Stimulated activated CD8-positive, alpha-beta memory T cell treated with anti-CD3 and anti-CD28 coated beads, Interleukin-2, amount 100 ng/mL, for 1 hour (primary cell): ENCODE results near the gene KIF6.
"Not testable (repeated sequence)": the region's sequence is repeated elsewhere in the genome, so short reads cannot be mapped to it uniquely, and the experiment has no call there.

ENCODE experiments used
- DNase-seq, 2 donors: peaks; one replicate each; pipeline ENCODE4 v3.0.0-alpha.2; 2020; ENCODE audit warnings: low read depth in 2 of 2

Gene KIF6

GRCh38 chr6:39714802-39715201 is 10.4 kb downstream of the KIF6 start:
- no peak for DNase-seq

- no peak for DNase-seq
Measured at GRCh38 chr6:39707962-39708683, 17.1 kb downstream of the KIF6 start.

DNA sequence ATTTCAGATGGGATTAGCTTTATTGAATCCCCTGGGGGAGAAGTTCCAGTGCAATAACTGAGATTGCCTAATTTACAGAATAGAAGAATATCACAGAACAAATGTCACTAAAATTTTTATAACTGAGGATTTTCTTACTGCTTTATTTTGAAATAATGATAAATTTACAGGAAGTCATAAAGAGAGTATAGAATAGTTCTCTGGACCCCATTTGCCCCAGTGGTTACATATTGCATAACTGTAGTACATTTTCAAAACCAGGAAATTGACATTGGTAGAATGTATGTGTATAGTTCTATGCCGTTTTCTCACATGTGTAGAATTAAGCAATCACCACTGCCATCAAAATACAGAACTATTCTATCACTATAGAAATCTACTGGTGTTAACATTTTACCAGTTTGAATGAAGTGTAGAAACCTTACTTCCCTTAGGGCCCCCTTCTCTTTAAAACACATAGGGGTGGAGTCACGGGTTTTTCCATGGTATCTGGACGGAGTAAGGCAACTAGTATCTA is 18.3 kb downstream of the KIF6 start:
- no peak for DNase-seq

- no peak for DNase-seq
Measured at GRCh38 chr6:39702265-39702664, 22.9 kb downstream of the KIF6 start.

GRCh38 chr6:39700362-39700761 is 24.8 kb downstream of the KIF6 start:
- DNase-seq: no peak

GRCh38 chr6:39698789-39699188 is 26.4 kb downstream of the KIF6 start:
- no peak for DNase-seq

DNA sequence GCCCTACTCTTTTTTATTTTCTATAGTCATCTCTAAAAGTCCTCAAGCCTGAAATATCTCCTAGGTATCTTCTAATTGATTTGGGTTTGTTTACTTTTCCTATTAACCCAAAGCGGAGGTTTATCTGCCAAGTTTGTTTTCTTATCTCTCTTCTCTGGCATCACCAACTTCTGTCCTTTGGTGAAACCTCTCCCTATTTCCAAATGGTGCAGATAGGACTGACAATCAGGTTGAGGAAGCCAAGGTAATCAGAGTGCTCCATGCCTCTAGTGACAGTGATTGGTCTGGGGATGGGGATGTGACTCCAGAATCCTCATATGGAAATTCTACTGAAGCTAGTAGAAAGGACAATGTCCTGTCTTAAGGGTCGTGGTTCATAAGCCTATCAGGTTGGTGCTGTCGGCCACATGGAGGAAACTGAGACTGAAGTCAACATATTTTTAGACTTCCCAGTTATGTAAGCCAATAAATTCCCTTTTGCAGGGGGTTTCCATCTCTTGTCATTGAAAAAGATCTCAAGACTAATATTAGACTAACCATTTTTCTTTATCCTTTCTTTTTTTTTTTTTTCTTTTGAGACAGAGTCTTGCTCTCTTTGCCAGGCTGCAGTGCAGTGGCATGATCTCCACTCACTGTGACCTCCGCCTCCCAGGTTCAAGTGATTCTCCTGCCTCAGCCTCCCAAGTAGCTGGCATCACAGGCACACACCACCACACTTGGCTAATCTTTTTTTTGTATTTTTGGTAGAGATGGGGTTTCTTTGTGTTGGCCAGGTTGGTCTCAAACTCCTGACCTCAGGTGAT is 28.0 kb downstream of the KIF6 start:
- no peak for DNase-seq

- DNase-seq: no peak
Measured at GRCh38 chr6:39695447-39695846, 29.8 kb downstream of the KIF6 start.

- DNase-seq: no peak
Measured at GRCh38 chr6:39693206-39693605, 32.0 kb downstream of the KIF6 start.

DNA sequence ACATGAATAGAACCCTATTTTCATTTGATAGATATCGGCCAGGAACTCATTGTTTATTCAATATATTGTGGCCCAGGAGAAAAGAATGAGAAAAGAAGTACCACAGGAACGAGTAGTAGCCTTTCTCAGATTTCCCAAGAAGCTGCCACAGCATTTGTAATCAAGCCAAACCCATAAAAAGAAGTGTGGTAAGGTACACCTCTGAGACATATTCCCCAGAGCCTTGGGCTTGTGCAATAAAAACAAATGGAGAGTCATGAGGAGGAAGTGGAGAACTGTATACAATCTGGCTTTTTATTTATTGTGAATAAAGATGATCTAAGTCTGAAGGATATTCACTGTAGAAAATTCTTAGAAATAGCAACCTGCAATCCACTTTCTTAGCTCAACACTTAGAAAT is 36.7 kb downstream of the KIF6 start:
- DNase-seq: no peak

DNA sequence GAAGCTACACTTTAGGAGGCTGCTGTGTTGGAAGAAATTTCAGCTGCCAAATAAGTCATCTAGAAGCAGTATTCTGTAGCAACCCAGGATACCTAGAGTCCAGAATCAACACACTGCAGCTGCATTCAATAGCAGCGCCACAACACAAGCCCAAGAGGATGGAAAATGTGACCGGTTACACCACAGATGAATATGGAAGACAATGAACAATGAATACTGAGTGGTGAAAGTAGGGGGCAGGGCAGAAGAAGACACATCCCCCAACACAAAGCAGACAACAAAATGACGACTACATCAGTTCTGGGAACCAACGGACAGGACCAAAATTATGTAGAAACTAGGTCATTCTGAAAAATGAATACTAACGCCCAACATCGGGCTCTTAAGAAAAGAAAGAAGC is 38.2 kb downstream of the KIF6 start:
- DNase-seq: no peak

- no peak for DNase-seq
Measured at GRCh38 chr6:39685938-39686337, 39.3 kb downstream of the KIF6 start.

DNA sequence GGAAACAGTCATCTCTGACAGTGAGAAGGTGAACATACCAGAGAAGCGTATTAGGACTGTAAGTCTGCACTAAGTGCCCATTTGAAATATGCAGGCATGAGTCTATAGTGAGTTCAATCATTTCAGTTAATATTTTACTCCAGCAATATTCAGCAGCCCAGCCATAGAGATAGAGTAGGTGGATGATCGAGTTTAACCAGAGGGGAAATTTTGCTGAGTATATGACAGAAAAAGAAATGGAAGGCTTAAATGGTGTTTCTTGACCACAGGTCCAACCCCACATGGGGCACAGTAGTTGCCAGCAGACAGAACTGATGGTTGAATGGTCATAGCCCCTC is 39.8 kb downstream of the KIF6 start:
- no peak for DNase-seq

- DNase-seq: no peak
Measured at GRCh38 chr6:39684790-39685488, 40.3 kb downstream of the KIF6 start.

- no peak for DNase-seq
Measured at GRCh38 chr6:39681674-39682121, 43.5 kb downstream of the KIF6 start.

DNA sequence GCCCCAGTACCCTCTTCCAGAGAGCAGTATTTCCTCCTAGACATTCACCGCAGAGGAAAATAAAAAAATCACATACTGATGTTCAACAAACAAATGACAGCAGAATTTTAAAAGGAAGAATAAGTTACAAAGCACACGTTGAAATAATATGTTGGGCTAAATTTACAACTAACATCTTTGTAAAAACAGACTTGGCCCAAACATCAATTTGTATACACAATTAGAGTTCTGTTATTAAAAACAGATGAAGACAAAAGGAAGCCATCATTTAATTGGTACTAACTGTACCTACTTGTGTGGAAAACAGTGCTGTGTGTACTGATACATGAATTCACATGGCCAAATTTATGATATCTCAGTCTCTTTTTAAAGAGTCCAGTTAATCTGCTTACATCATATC is 46.3 kb downstream of the KIF6 start:
- no peak for DNase-seq

GRCh38 chr6:39677318-39677717 is 47.9 kb downstream of the KIF6 start:
- DNase-seq: not testable (repeated sequence)

GRCh38 chr6:39670519-39670918 is 54.7 kb downstream of the KIF6 start:
- DNase-seq: no peak

GRCh38 chr6:39669973-39670342 is 55.2 kb downstream of the KIF6 start:
- DNase-seq: no peak

DNA sequence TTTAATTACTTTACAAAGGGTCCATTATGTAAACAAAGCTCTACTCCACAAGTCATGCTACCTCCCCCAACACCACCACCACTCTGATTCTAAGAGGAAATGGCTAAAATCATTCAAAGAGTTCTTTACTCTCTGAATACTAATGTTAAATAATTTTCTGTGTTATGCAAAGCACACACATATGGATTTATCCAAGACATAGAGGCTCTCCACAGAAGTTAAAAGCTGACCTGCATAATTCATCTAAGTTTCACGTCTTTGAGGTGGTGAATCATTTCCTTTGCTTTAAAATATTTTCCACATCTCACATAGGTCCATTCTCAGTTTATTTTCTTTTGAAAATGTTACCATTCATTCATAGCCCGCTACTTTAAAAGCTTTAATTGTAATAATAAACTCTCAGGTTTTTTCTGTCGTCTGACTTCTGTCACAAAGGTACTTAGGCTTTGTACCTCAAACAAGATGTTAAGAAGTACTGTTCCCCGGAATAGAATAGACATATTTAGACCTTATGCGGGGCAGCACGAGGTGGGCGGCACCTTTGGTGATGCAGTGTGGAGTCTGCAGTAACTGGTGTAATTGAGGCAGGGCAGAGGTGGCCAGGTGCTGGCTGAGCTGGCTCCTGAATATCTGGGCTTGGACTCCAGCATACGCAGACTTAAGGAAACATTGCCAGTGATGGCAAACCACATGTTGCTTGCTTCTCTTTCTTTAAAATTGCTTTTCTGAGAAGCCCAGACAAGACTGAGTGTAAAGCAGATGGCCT is 55.8 kb downstream of the KIF6 start:
- no peak for DNase-seq

DNA sequence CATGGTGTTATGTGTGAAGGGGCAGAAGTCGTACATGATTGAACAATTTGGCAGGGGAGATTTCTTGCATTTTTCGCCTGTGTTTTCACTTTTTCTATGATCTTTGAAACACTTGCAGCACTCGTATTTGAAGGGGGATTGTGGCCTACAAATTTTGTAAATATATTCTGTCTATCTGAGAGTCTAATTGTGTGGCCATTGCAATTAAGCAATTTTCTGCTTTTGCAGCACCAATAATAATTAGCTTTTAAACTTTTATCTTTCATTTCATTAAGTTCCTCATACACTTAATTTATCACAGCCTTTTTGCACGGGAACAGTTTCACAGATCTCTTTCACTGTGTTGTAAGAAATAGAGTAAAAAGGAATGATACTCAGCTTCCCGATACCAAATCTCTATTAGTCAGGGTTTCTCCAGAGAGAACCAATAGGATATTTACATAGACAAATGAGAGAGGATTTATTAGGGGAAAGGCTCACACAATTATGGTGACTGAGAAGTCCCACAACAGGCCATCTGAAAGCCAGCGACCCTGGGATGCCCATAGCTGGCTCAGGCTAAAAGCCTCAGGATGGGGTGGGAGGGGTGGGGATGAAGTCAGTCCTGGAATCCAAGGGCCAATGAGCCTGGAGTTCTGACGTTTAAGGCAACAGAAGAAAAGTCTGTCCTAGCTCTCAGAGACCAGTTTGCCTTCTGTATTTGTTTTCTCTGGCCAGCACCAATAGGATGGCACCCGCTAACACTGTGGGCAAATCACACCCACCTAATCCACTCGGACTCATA is 58.3 kb downstream of the KIF6 start:
- DNase-seq: no peak
